ENCODE measurements around the gene NLGN3.
A peak's percentile ranks its signal among the peaks of the same experiment; 100 is the strongest.

Gene NLGN3

GRCh38 chrX:71144651-71145050 is at the start of gene NLGN3:
NLGN3 (plus strand) TSS chrX:71144841; CDS start chrX:71147750, 2,909 bp downstream.
- DNase-seq (ENCODE audit: low read depth), result no peak

GRCh38 chrX:71095033-71095432 is 49.6 kb upstream of the NLGN3 start:
- no peak for DNase-seq (ENCODE audit: low read depth)

GRCh38 chrX:71095555-71095980 is 49.1 kb upstream of the NLGN3 start, which contains the start of gene FOXO4:
FOXO4 (plus strand) TSS chrX:71095851; CDS start chrX:71096529, 678 bp downstream.
- peak; percentile 77 for DNase-seq (ENCODE audit: low read depth)

- DNase-seq (ENCODE audit: low read depth), result no peak
These were observed 48.5 kb upstream of the NLGN3 start for GRCh38 chrX:71095981-71096759.

GRCh38 chrX:71096760-71097032 is 47.9 kb upstream of the NLGN3 start:
- DNase-seq (ENCODE audit: low read depth), result no peak

- DNase-seq (ENCODE audit: low read depth), result peak; percentile 58
These were observed 46.3 kb upstream of the NLGN3 start for GRCh38 chrX:71098302-71098701.

GRCh38 chrX:71098951-71099506 is 45.6 kb upstream of the NLGN3 start:
- no peak for DNase-seq (ENCODE audit: low read depth)

GRCh38 chrX:71099736-71100135 is 44.9 kb upstream of the NLGN3 start:
- DNase-seq (ENCODE audit: low read depth), result no peak

- DNase-seq (ENCODE audit: low read depth), result no peak
These were observed 43.8 kb upstream of the NLGN3 start for GRCh38 chrX:71100581-71101505.

- no peak for DNase-seq (ENCODE audit: low read depth)
These were observed 42.3 kb upstream of the NLGN3 start for GRCh38 chrX:71102292-71102691.

GRCh38 chrX:71103110-71103983 is 41.3 kb upstream of the NLGN3 start:
- no peak for DNase-seq (ENCODE audit: low read depth)

- DNase-seq (ENCODE audit: low read depth), result no peak
These were observed 39.0 kb upstream of the NLGN3 start for GRCh38 chrX:71105628-71106027.

GRCh38 chrX:71106427-71106826 is 38.2 kb upstream of the NLGN3 start, which contains the start of gene CXorf65:
CXorf65 (minus strand) TSS chrX:71106740; CDS start chrX:71106556, 184 bp downstream.
- DNase-seq (ENCODE audit: low read depth), result no peak

- no peak for DNase-seq (ENCODE audit: low read depth)
These were observed 37.4 kb upstream of the NLGN3 start for GRCh38 chrX:71107245-71107644.

- no peak for DNase-seq (ENCODE audit: low read depth)
These were observed 36.8 kb upstream of the NLGN3 start for GRCh38 chrX:71107762-71108360.

GRCh38 chrX:71109051-71109450 is 35.6 kb upstream of the NLGN3 start:
- DNase-seq (ENCODE audit: low read depth), result no peak

- peak; percentile 55 for DNase-seq (ENCODE audit: low read depth)
These were observed 33.3 kb upstream of the NLGN3 start, which contains the start of gene IL2RG for GRCh38 chrX:71111141-71111843. IL2RG (minus strand) TSS chrX:71111577; CDS start chrX:71111539, 38 bp downstream.

- no peak for DNase-seq (ENCODE audit: low read depth)
These were observed 32.7 kb upstream of the NLGN3 start for GRCh38 chrX:71111921-71112431.

GRCh38 chrX:71117358-71117757 is 27.3 kb upstream of the NLGN3 start:
- no peak for DNase-seq (ENCODE audit: low read depth)
